ENCODE measurements around the gene ID1. TPM values are rescaled to one million over a fixed set of nuclear protein-coding genes. Genes with fewer than 3 reads are reported as not detected.
A peak's percentile ranks its signal among the peaks of the same experiment; 100 is the strongest.

ID1 gene
- total and polyA plus RNA-seq, 2 of the 13 experiments (the other 11 are each of a cell fraction or from before 2014, with no cell fraction given) = 320 to 419 TPM

- TF ChIP-seq, protein P1, sequence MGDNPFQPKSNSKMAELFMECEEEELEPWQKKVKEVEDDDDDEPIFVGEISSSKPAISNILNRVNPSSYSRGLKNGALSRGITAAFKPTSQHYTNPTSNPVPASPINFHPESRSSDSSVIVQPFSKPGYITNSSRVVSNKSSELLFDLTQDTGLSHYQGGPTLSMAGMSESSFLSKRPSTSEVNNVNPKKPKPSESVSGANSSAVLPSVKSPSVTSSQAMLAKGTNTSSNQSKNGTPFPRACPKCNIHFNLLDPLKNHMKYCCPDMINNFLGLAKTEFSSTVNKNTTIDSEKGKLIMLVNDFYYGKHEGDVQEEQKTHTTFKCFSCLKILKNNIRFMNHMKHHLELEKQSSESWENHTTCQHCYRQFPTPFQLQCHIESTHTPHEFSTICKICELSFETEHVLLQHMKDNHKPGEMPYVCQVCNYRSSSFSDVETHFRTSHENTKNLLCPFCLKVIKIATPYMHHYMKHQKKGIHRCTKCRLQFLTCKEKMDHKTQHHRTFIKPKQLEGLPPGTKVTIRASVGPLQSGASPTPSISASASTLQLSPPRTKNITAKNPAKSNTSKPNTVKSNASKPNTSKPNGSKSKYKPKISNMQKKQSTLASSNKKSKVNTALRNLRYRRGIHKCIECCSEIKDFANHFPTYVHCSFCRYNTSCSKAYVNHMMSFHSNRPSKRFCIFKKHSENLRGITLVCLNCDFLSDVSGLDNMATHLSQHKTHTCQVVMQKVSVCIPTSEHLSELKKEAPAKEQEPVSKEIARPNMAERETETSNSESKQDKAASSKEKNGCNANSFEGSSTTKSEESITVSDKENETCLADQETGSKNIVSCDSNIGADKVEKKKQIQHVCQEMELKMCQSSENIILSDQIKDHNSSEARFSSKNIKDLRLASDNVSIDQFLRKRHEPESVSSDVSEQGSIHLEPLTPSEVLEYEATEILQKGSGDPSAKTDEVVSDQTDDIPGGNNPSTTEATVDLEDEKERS (CRISPR knock-in tag; IDR thresholded peaks at IDR 0.05) = 0 out of 2 replicates have a peak, but pooled peaks have one; percentile 40
- TF ChIP-seq HNRNPL (IDR thresholded peaks at IDR 0.05; ENCODE audit: low read depth, low read length) (peak; percentile 98), MTF2 (CRISPR knock-in tag; IDR thresholded peaks at IDR 0.05; ENCODE audit: borderline replicate concordance) (no peak), ZBTB20 (CRISPR knock-in tag; IDR thresholded peaks at IDR 0.05; ENCODE audit: borderline replicate concordance, low read depth) (0 out of 2 replicates have a peak, but pooled peaks have one; percentile 62), FOSL2 (CRISPR knock-in tag; IDR thresholded peaks at IDR 0.05) (peak; percentile 98), HOMEZ (CRISPR knock-in tag; IDR thresholded peaks at IDR 0.05; ENCODE audit: low read depth) (peak; percentile 55; the same call in 1 of the 2 replicates), TSC22D2 (CRISPR knock-in tag; IDR thresholded peaks at IDR 0.05; ENCODE audit: borderline replicate concordance) (0 out of 2 replicates have a peak, but pooled peaks have one; percentile 8), NCOA5 (CRISPR knock-in tag; IDR thresholded peaks at IDR 0.05) (no peak), BCL3 (CRISPR knock-in tag; IDR thresholded peaks at IDR 0.05) (0 out of 2 replicates have a peak, but pooled peaks have one; percentile 10), ZNF781 (CRISPR knock-in tag; IDR thresholded peaks at IDR 0.05; ENCODE audit: borderline replicate concordance, not compliant biosample characterization) (no peak), ZNF552 (CRISPR knock-in tag; IDR thresholded peaks at IDR 0.05; ENCODE audit: borderline replicate concordance) (0 out of 2 replicates have a peak, but pooled peaks have one; percentile 59), ZNF34 (CRISPR knock-in tag; IDR thresholded peaks at IDR 0.05; ENCODE audit: borderline replicate concordance) (no peak), TRAFD1 (CRISPR knock-in tag; IDR thresholded peaks at IDR 0.05; ENCODE audit: borderline replicate concordance) (0 out of 2 replicates have a peak, but pooled peaks have one; percentile 34), ZFP82 (CRISPR knock-in tag; IDR thresholded peaks at IDR 0.05; ENCODE audit: borderline replicate concordance) (no peak), NCOR1 (IDR thresholded peaks at IDR 0.05; ENCODE audit: borderline replicate concordance, low read length) (peak; percentile 16; the same call in 1 of the 2 replicates), HMG20A (CRISPR knock-in tag; IDR thresholded peaks at IDR 0.05; ENCODE audit: borderline replicate concordance) (peak; percentile 20; the same call in 1 of the 2 replicates), PHF21A (CRISPR knock-in tag; IDR thresholded peaks at IDR 0.05) (peak; percentile 57; the same call in 1 of the 2 replicates), ZBTB21 (CRISPR knock-in tag; IDR thresholded peaks at IDR 0.05) (peak; percentile 61; the same call in 1 of the 2 replicates), HNRNPH1 (optimal IDR thresholded peaks at IDR 0.05; ENCODE audit: low read depth, low read length) (peak; percentile 37), KDM1A (CRISPR knock-in tag; IDR thresholded peaks at IDR 0.05) (peak; percentile 10; the same call in 1 of the 2 replicates), SPEN (CRISPR knock-in tag; IDR thresholded peaks at IDR 0.05; ENCODE audit: low read depth) (peak; percentile 38; the same call in 1 of the 2 replicates)
Observed at GRCh38 chr20:31593221-31594001, 11.7 kb upstream of the ID1 start (continued).

All from HepG2 (cell line).